ENCODE measurements around the gene USB1.

DNA sequence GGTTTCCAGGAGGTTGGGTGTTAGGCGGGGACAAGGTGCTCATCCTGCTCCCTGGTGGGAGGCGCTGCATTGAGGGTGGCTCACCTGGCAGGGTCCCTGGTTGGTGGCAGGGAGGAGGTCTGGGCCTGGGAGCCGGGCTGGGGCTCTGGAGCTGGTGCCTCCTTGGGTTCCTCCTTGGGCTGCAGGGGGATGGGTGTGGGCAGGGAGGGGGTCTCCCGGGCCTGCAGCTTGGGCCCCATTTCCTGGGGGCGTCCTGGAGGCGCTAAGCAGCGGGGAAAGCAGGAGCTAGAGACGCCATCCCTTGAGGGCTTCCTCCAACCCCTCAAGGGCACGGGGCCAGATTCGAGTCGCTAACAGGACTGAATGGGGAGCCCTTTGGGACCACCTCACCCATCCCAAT lies 41.4 kb upstream of the USB1 start:
- TF ChIP-seq, protein P1, sequence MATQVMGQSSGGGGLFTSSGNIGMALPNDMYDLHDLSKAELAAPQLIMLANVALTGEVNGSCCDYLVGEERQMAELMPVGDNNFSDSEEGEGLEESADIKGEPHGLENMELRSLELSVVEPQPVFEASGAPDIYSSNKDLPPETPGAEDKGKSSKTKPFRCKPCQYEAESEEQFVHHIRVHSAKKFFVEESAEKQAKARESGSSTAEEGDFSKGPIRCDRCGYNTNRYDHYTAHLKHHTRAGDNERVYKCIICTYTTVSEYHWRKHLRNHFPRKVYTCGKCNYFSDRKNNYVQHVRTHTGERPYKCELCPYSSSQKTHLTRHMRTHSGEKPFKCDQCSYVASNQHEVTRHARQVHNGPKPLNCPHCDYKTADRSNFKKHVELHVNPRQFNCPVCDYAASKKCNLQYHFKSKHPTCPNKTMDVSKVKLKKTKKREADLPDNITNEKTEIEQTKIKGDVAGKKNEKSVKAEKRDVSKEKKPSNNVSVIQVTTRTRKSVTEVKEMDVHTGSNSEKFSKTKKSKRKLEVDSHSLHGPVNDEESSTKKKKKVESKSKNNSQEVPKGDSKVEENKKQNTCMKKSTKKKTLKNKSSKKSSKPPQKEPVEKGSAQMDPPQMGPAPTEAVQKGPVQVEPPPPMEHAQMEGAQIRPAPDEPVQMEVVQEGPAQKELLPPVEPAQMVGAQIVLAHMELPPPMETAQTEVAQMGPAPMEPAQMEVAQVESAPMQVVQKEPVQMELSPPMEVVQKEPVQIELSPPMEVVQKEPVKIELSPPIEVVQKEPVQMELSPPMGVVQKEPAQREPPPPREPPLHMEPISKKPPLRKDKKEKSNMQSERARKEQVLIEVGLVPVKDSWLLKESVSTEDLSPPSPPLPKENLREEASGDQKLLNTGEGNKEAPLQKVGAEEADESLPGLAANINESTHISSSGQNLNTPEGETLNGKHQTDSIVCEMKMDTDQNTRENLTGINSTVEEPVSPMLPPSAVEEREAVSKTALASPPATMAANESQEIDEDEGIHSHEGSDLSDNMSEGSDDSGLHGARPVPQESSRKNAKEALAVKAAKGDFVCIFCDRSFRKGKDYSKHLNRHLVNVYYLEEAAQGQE (IDR thresholded peaks at IDR 0.05), result no peak
- TF ChIP-seq, protein P2, sequence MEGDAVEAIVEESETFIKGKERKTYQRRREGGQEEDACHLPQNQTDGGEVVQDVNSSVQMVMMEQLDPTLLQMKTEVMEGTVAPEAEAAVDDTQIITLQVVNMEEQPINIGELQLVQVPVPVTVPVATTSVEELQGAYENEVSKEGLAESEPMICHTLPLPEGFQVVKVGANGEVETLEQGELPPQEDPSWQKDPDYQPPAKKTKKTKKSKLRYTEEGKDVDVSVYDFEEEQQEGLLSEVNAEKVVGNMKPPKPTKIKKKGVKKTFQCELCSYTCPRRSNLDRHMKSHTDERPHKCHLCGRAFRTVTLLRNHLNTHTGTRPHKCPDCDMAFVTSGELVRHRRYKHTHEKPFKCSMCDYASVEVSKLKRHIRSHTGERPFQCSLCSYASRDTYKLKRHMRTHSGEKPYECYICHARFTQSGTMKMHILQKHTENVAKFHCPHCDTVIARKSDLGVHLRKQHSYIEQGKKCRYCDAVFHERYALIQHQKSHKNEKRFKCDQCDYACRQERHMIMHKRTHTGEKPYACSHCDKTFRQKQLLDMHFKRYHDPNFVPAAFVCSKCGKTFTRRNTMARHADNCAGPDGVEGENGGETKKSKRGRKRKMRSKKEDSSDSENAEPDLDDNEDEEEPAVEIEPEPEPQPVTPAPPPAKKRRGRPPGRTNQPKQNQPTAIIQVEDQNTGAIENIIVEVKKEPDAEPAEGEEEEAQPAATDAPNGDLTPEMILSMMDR (IDR thresholded peaks at IDR 0.05; ENCODE audit: low read depth, low read length, missing input control), result no peak
- no peak for TF ChIP-seq SP1 (IDR thresholded peaks at IDR 0.05)

Data from liver (tissue), 3 donors.